ENCODE data around the gene KCNMA1.

The KCNMA1 gene

DNA sequence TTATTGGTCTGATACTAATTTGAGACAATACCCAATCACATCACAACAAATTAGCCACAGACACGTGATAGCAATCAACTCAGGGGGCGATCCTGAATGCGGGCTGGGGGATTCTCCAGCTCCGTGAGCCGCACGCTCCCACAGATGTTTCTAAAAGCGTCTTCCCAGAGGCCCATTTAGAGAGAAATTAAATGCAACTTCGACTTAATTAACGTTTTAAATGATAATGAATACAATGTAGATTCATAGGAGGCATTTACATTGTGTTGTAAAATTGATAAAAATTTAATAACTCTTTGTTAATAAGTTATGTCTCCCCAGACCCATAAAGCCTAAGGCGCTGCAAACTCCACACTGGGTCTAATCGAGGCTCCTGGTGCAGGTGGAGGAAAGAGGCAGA is 642.6 kb downstream of the KCNMA1 start:
- no peaks in the 10 kb centered on the region for H3K36me3 ChIP-seq (ENCODE audit: insufficient read depth)
- no peak overlapping the region for H3K27ac ChIP-seq
- H4K20me1 ChIP-seq (ENCODE audit: insufficient read depth): no peaks in the 10 kb centered on the region
- H3K4me3 ChIP-seq (IDR thresholded peaks at IDR 0.05; ENCODE audit: insufficient read depth, low read depth, low read length): no peak overlapping the region
- H2AFZ ChIP-seq (ENCODE audit: low read depth): no peak overlapping the region
- H3K27me3 ChIP-seq (ENCODE audit: insufficient read depth, low read depth): no peaks in the 10 kb centered on the region
- no peak overlapping the region for H3K4me2 ChIP-seq
- H3K4me1 ChIP-seq (ENCODE audit: low read depth, poor library complexity, severe bottlenecking): no peaks in the 10 kb centered on the region
- TF ChIP-seq, protein P1, sequence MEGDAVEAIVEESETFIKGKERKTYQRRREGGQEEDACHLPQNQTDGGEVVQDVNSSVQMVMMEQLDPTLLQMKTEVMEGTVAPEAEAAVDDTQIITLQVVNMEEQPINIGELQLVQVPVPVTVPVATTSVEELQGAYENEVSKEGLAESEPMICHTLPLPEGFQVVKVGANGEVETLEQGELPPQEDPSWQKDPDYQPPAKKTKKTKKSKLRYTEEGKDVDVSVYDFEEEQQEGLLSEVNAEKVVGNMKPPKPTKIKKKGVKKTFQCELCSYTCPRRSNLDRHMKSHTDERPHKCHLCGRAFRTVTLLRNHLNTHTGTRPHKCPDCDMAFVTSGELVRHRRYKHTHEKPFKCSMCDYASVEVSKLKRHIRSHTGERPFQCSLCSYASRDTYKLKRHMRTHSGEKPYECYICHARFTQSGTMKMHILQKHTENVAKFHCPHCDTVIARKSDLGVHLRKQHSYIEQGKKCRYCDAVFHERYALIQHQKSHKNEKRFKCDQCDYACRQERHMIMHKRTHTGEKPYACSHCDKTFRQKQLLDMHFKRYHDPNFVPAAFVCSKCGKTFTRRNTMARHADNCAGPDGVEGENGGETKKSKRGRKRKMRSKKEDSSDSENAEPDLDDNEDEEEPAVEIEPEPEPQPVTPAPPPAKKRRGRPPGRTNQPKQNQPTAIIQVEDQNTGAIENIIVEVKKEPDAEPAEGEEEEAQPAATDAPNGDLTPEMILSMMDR (conservative IDR thresholded peaks at IDR 0.05; ENCODE audit: low read depth, low read length): no peak
- no peak overlapping the region for H3K9ac ChIP-seq
- no peaks in the 10 kb centered on the region for H3K79me2 ChIP-seq (ENCODE audit: insufficient read depth, low read depth)

DNA sequence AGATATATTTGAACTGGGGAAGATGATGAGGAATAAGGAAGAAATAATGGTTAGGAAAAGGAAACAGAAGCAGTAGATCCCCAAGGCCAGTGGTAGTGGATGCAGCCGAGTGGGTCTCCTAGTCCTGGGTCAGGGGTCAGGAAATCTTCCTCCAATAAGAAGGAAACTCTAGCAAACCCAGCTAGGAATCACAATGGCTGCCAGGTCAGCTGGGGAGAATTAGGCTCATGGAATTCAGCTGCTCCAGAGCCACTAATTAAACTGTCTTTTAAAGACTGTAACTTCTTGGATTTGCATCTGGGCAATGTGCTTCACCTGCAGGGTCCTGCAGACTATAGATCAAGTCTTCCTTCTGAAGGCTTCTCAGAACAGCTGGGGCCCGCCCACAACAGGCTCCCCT is 644.4 kb downstream of the KCNMA1 start:
- H3K79me2 ChIP-seq (ENCODE audit: insufficient read depth, low read depth): no peaks in the 10 kb centered on the region
- H3K27ac ChIP-seq: no peak overlapping the region
- H4K20me1 ChIP-seq (ENCODE audit: insufficient read depth): no peaks in the 10 kb centered on the region
- TF ChIP-seq, protein P1 (conservative IDR thresholded peaks at IDR 0.05; ENCODE audit: low read depth, low read length): no peak
- no peak overlapping the region for H2AFZ ChIP-seq (ENCODE audit: low read depth)
- H3K4me1 ChIP-seq (ENCODE audit: low read depth, poor library complexity, severe bottlenecking): no peaks in the 10 kb centered on the region
- H3K36me3 ChIP-seq (ENCODE audit: insufficient read depth): no peaks in the 10 kb centered on the region
- no peak overlapping the region for H3K4me2 ChIP-seq
- no peak overlapping the region for H3K4me3 ChIP-seq (IDR thresholded peaks at IDR 0.05; ENCODE audit: insufficient read depth, low read depth, low read length)
- no peaks in the 10 kb centered on the region for H3K27me3 ChIP-seq (ENCODE audit: insufficient read depth, low read depth)
- no peak overlapping the region for H3K9ac ChIP-seq

DNA sequence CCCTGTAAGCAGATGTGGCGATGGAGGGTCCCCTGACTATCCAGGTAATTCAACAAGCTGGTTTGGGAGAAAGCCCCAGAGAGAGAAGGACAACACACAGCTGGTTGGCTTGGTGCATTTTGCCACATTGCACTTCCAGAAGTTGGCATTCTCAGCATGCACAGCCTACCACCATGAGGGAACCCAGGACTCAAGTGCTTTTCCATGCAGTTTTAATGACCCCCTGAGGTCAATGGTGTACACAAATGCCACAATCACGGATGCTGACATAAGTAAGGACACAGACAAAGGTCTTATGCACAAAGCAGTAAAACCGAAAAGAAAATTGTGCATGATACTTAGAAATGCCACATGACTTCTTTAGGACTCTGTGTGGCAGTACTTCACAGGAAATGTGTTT is 645.1 kb downstream of the KCNMA1 start:
- Histone ChIP-seq H3K4me2 (no peak overlapping the region), H2AFZ (ENCODE audit: low read depth) (no peak overlapping the region), H3K27me3 (ENCODE audit: insufficient read depth, low read depth) (no peaks in the 10 kb centered on the region), H3K27ac (no peak overlapping the region), H3K79me2 (ENCODE audit: insufficient read depth, low read depth) (no peaks in the 10 kb centered on the region), H3K4me1 (ENCODE audit: low read depth, poor library complexity, severe bottlenecking) (no peaks in the 10 kb centered on the region), H4K20me1 (ENCODE audit: insufficient read depth) (no peaks in the 10 kb centered on the region), H3K4me3 (IDR thresholded peaks at IDR 0.05; ENCODE audit: insufficient read depth, low read depth, low read length) (no peak overlapping the region), H3K36me3 (ENCODE audit: insufficient read depth) (no peaks in the 10 kb centered on the region), H3K9ac (no peak overlapping the region)
- TF ChIP-seq, protein P1 (conservative IDR thresholded peaks at IDR 0.05; ENCODE audit: low read depth, low read length): no peak

DNA sequence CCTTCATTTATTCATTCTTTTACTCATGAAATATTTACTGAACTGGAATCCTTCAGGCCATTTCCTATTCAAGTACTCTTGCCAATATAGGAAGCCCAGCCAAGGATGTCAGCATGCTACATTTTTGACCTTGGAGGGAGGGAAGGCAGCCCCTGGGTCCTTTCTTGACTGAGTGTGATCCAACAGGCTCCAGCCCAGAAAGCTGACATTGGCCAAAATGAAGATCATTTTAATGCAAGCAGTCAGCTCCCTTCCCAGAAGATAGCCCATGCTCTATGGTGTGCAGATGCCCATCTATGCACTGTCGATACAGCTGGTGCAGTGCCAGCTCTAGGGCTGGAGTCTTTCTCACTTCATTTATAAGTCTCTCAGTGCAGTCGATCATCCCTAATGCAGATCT is 646.0 kb downstream of the KCNMA1 start:
- TF ChIP-seq, protein P1 (conservative IDR thresholded peaks at IDR 0.05; ENCODE audit: low read depth, low read length): no peak

More for the DNA sequence above, 646.0 kb downstream of the KCNMA1 start:
- H3K4me2 ChIP-seq: no peak overlapping the region
- H3K36me3 ChIP-seq (ENCODE audit: insufficient read depth): no peaks in the 10 kb centered on the region
- H4K20me1 ChIP-seq (ENCODE audit: insufficient read depth): no peaks in the 10 kb centered on the region
- H3K9ac ChIP-seq: no peak overlapping the region
- H3K79me2 ChIP-seq (ENCODE audit: insufficient read depth, low read depth): no peaks in the 10 kb centered on the region
- no peaks in the 10 kb centered on the region for H3K27me3 ChIP-seq (ENCODE audit: insufficient read depth, low read depth)
- no peak overlapping the region for H3K27ac ChIP-seq
- no peak overlapping the region for H3K4me3 ChIP-seq (IDR thresholded peaks at IDR 0.05; ENCODE audit: insufficient read depth, low read depth, low read length)
- H3K4me1 ChIP-seq (ENCODE audit: low read depth, poor library complexity, severe bottlenecking): no peaks in the 10 kb centered on the region
- no peak overlapping the region for H2AFZ ChIP-seq (ENCODE audit: low read depth)

All from KMS-11 (cell line).